ENCODE data around the gene CFAP221.

CFAP221 gene

GRCh38 chr2:119697290-119698020, 153.2 kb downstream of the CFAP221 start:
- Histone ChIP-seq H3K36me3 (ENCODE audit: insufficient read depth, low read length) (no peaks in the 10 kb centered on the region), H3K4me3 (ENCODE audit: low read length) (no peak overlapping the region), H3K27me3 (ENCODE audit: insufficient read depth, low read length) (no peaks in the 10 kb centered on the region), H2AFZ (ENCODE audit: low read depth, low read length) (no peak overlapping the region), H3K4me1 (ENCODE audit: insufficient read depth, low read length) (peaks cover 41% of the 10 kb centered on the region), H3K9me3 (ENCODE audit: low read length) (no peaks in the 10 kb centered on the region)

- no peaks in the 10 kb centered on the region for H3K36me3 ChIP-seq (ENCODE audit: insufficient read depth, low read length)
- H2AFZ ChIP-seq (ENCODE audit: low read depth, low read length) = no peak overlapping the region
- H3K27me3 ChIP-seq (ENCODE audit: insufficient read depth, low read length) = no peaks in the 10 kb centered on the region
- H3K9me3 ChIP-seq (ENCODE audit: low read length) = no peaks in the 10 kb centered on the region
- no peak overlapping the region for H3K4me3 ChIP-seq (ENCODE audit: low read length)
- H3K4me1 ChIP-seq (ENCODE audit: insufficient read depth, low read length) = peaks cover 41% of the 10 kb centered on the region
These were observed 154.0 kb downstream of the CFAP221 start for GRCh38 chr2:119698246-119698645.

- Histone ChIP-seq H3K27me3 (ENCODE audit: insufficient read depth, low read length) (no peaks in the 10 kb centered on the region), H3K4me1 (ENCODE audit: insufficient read depth, low read length) (peaks cover 38% of the 10 kb centered on the region), H3K9me3 (ENCODE audit: low read length) (no peaks in the 10 kb centered on the region), H2AFZ (ENCODE audit: low read depth, low read length) (no peak overlapping the region), H3K36me3 (ENCODE audit: insufficient read depth, low read length) (no peaks in the 10 kb centered on the region), H3K4me3 (ENCODE audit: low read length) (no peak overlapping the region)
These were observed 154.9 kb downstream of the CFAP221 start for GRCh38 chr2:119699016-119699606.

- peaks cover 21% of the 10 kb centered on the region for H3K4me1 ChIP-seq (ENCODE audit: insufficient read depth, low read length)
- no peaks in the 10 kb centered on the region for H3K36me3 ChIP-seq (ENCODE audit: insufficient read depth, low read length)
- H2AFZ ChIP-seq (ENCODE audit: low read depth, low read length) = peak overlapping the region; percentile 37
- H3K9me3 ChIP-seq (ENCODE audit: low read length) = peaks cover 6% of the 10 kb centered on the region
- H3K27me3 ChIP-seq (ENCODE audit: insufficient read depth, low read length) = no peaks in the 10 kb centered on the region
- no peak overlapping the region for H3K4me3 ChIP-seq (ENCODE audit: low read length)
These were observed 156.6 kb downstream of the CFAP221 start for GRCh38 chr2:119700866-119701265.

GRCh38 chr2:119701352-119701751, 157.1 kb downstream of the CFAP221 start:
- Histone ChIP-seq H3K9me3 (ENCODE audit: low read length) (peaks cover 6% of the 10 kb centered on the region), H2AFZ (ENCODE audit: low read depth, low read length) (peak overlapping the region; percentile 37), H3K4me3 (ENCODE audit: low read length) (no peak overlapping the region), H3K4me1 (ENCODE audit: insufficient read depth, low read length) (peaks cover 20% of the 10 kb centered on the region), H3K27me3 (ENCODE audit: insufficient read depth, low read length) (no peaks in the 10 kb centered on the region), H3K36me3 (ENCODE audit: insufficient read depth, low read length) (no peaks in the 10 kb centered on the region)

- Histone ChIP-seq H3K4me3 (ENCODE audit: low read length) (no peak overlapping the region), H3K36me3 (ENCODE audit: insufficient read depth, low read length) (no peaks in the 10 kb centered on the region), H3K4me1 (ENCODE audit: insufficient read depth, low read length) (peaks cover 18% of the 10 kb centered on the region), H3K9me3 (ENCODE audit: low read length) (peaks cover 6% of the 10 kb centered on the region), H2AFZ (ENCODE audit: low read depth, low read length) (no peak overlapping the region), H3K27me3 (ENCODE audit: insufficient read depth, low read length) (no peaks in the 10 kb centered on the region)
These were observed 158.1 kb downstream of the CFAP221 start for GRCh38 chr2:119702203-119702917.

GRCh38 chr2:119702918-119703401, 158.7 kb downstream of the CFAP221 start:
- no peaks in the 10 kb centered on the region for H3K27me3 ChIP-seq (ENCODE audit: insufficient read depth, low read length)
- peaks cover 13% of the 10 kb centered on the region for H3K4me1 ChIP-seq (ENCODE audit: insufficient read depth, low read length)
- no peaks in the 10 kb centered on the region for H3K36me3 ChIP-seq (ENCODE audit: insufficient read depth, low read length)
- H3K4me3 ChIP-seq (ENCODE audit: low read length) = no peak overlapping the region
- peaks cover 6% of the 10 kb centered on the region for H3K9me3 ChIP-seq (ENCODE audit: low read length)
- no peak overlapping the region for H2AFZ ChIP-seq (ENCODE audit: low read depth, low read length)

- H3K4me3 ChIP-seq (ENCODE audit: low read length) = no peak overlapping the region
- H3K4me1 ChIP-seq (ENCODE audit: insufficient read depth, low read length) = peaks cover 13% of the 10 kb centered on the region
- H3K36me3 ChIP-seq (ENCODE audit: insufficient read depth, low read length) = no peaks in the 10 kb centered on the region
- H3K27me3 ChIP-seq (ENCODE audit: insufficient read depth, low read length) = no peaks in the 10 kb centered on the region
- H2AFZ ChIP-seq (ENCODE audit: low read depth, low read length) = no peak overlapping the region
- H3K9me3 ChIP-seq (ENCODE audit: low read length) = peaks cover 6% of the 10 kb centered on the region
These were observed 159.3 kb downstream of the CFAP221 start for GRCh38 chr2:119703526-119703925.

- Histone ChIP-seq H3K27me3 (ENCODE audit: insufficient read depth, low read length) (no peaks in the 10 kb centered on the region), H3K4me1 (ENCODE audit: insufficient read depth, low read length) (peaks cover 13% of the 10 kb centered on the region)
These were observed 160.4 kb downstream of the CFAP221 start for GRCh38 chr2:119704670-119705120.

GRCh38 chr2:119706221-119706620, 162.0 kb downstream of the CFAP221 start:
- peaks cover 6% of the 10 kb centered on the region for H3K9me3 ChIP-seq (ENCODE audit: low read length)
- H3K4me1 ChIP-seq (ENCODE audit: insufficient read depth, low read length) = peaks cover under 1% of the 10 kb centered on the region
- H3K27me3 ChIP-seq (ENCODE audit: insufficient read depth, low read length) = no peaks in the 10 kb centered on the region
- H3K4me3 ChIP-seq (ENCODE audit: low read length) = no peak overlapping the region
- H3K36me3 ChIP-seq (ENCODE audit: insufficient read depth, low read length) = no peaks in the 10 kb centered on the region
- H2AFZ ChIP-seq (ENCODE audit: low read depth, low read length) = no peak overlapping the region

More at GRCh38 chr2:119704670-119705120, 160.4 kb downstream of the CFAP221 start:
- no peak overlapping the region for H3K4me3 ChIP-seq (ENCODE audit: low read length)
- H3K9me3 ChIP-seq (ENCODE audit: low read length) = peaks cover 6% of the 10 kb centered on the region
- no peaks in the 10 kb centered on the region for H3K36me3 ChIP-seq (ENCODE audit: insufficient read depth, low read length)
- H2AFZ ChIP-seq (ENCODE audit: low read depth, low read length) = no peak overlapping the region

All from neuron (in vitro differentiated cells).